GM03348 (cell line): Measurements from ENCODE around the gene ACACB.
A peak's percentile ranks its signal among the peaks of the same experiment; 100 is the strongest.

Experiments
- DNase-seq: peaks from one replicate; pipeline ENCODE4 v3.0.0; 2012; ENCODE audit warnings: low spot score

The ACACB gene

GRCh38 chr12:109219938-109220337 is 103.6 kb downstream of the ACACB start:
- DNase-seq, result no peak

- DNase-seq, result no peak
These were observed 105.0 kb downstream of the ACACB start for GRCh38 chr12:109221277-109221931.

- no peak for DNase-seq
These were observed 105.7 kb downstream of the ACACB start for GRCh38 chr12:109222062-109222461.

GRCh38 chr12:109222496-109222895 is 106.1 kb downstream of the ACACB start:
- no peak for DNase-seq

GRCh38 chr12:109223211-109223610 is 106.8 kb downstream of the ACACB start:
- no peak for DNase-seq

- no peak for DNase-seq
These were observed 107.5 kb downstream of the ACACB start for GRCh38 chr12:109223868-109224267.

- DNase-seq, result no peak
These were observed 112.3 kb downstream of the ACACB start for GRCh38 chr12:109228664-109229063.

GRCh38 chr12:109230193-109230592 is 113.8 kb downstream of the ACACB start:
- no peak for DNase-seq

GRCh38 chr12:109232731-109233130 is 116.3 kb downstream of the ACACB start:
- DNase-seq, result no peak

- no peak for DNase-seq
These were observed 117.6 kb downstream of the ACACB start for GRCh38 chr12:109234012-109234411.

- no peak for DNase-seq
These were observed 119.9 kb downstream of the ACACB start for GRCh38 chr12:109236257-109236656.

GRCh38 chr12:109239179-109239578 is 122.8 kb downstream of the ACACB start:
- no peak for DNase-seq

GRCh38 chr12:109239691-109240090 is 123.3 kb downstream of the ACACB start:
- no peak for DNase-seq

- DNase-seq, result no peak
These were observed 124.0 kb downstream of the ACACB start for GRCh38 chr12:109240365-109240764.

- no peak for DNase-seq
These were observed 125.5 kb downstream of the ACACB start for GRCh38 chr12:109241936-109242335.

GRCh38 chr12:109244073-109244472 is 127.7 kb downstream of the ACACB start:
- no peak for DNase-seq

- DNase-seq, result no peak
These were observed 129.8 kb downstream of the ACACB start for GRCh38 chr12:109246221-109246620.

- DNase-seq, result no peak
These were observed 131.7 kb downstream of the ACACB start for GRCh38 chr12:109247831-109248654.

GRCh38 chr12:109250523-109250922 is 134.1 kb downstream of the ACACB start:
- DNase-seq, result no peak

GRCh38 chr12:109252799-109253198 is 136.4 kb downstream of the ACACB start:
- no peak for DNase-seq

- DNase-seq, result no peak
These were observed 137.6 kb downstream of the ACACB start for GRCh38 chr12:109253913-109254544.

GRCh38 chr12:109255377-109255776 is 139.0 kb downstream of the ACACB start:
- peak; percentile 30 for DNase-seq

- DNase-seq, result no peak
These were observed 139.6 kb downstream of the ACACB start for GRCh38 chr12:109256011-109256410.
